Motor neuron (in vitro differentiated cells): ENCODE results near the gene PEX13. TPM values are rescaled to one million over a fixed set of nuclear protein-coding genes. Genes with fewer than 3 reads are reported as not detected.
"Not testable (repeated sequence)": the region's sequence is repeated elsewhere in the genome, so short reads cannot be mapped to it uniquely, and the experiment has no call there.

Experiments used
- ATAC-seq, 8 experiments: fragments of 200-7000 bp; cut with Tn5 transposase; replicated peaks in 6 of 8; 2 replicates each; pipeline ENCODE4 v1.8.0; 2021; ENCODE audit warnings: mild to moderate bottlenecking in 8 of 8, moderate library complexity in 8 of 8
- H3K27ac ChIP-seq, 2 donors: fragments of 250-450 bp; sonication (Bioruptor Pico); 2 replicates each; pipeline ENCODE4 v1.9.0; 2021; ENCODE audit warnings: antibody characterized with exemption in 2 of 2, mild to moderate bottlenecking in 2 of 2, moderate library complexity in 1 of 2
- H3K4me1 ChIP-seq, 2 donors: fragments of 250-450 bp; sonication (Bioruptor Pico); replicated peaks in 1 of 2; 2 replicates each; pipeline ENCODE4 v1.6.1; 2021; ENCODE audit warnings: antibody characterized with exemption in 2 of 2, mild to moderate bottlenecking in 2 of 2, moderate library complexity in 1 of 2
- H3K4me3 ChIP-seq, 5 donors: fragments of 250-450 bp; sonication (Bioruptor Pico); 2 replicates each; pipeline ENCODE4 v1.9.0; 2021; ENCODE audit warnings: antibody characterized with exemption in 5 of 5, mild to moderate bottlenecking in 5 of 5, moderate library complexity in 4 of 5
- WGBS, 10 experiments: fragments of 450-650 bp; shearing (Covaris generic); methylation state at CpG; one replicate each; pipeline ENCODE4 v1.0.0; 2022; 5-methylcytosine and 5-hydroxymethylcytosine counted together
- in situ Hi-C, 9 experiments: fragments of 400-800 bp; cut with MboI; loops; one replicate each; pipeline ENCODE4 v1.15.0; 2021; ENCODE audit warnings: low sequenced_read_pairs in 9 of 9, low pct_unique_long_range_greater_than_20kb in 2 of 9; ENCODE audit not compliant: unreplicated experiment in 9 of 9
- total RNA-seq, 8 experiments: library from RNA; unstranded; fragments of 300-600 nt; gene quantifications; 2 replicates each; pipeline versions ENCODE4 v1.2.3 to v1.2.4, GENCODE V29; 2022

The PEX13 gene
- total RNA-seq, 8 experiments from 2014 or later, result 18.8 to 33.0 (median 30.8) TPM

DNA sequence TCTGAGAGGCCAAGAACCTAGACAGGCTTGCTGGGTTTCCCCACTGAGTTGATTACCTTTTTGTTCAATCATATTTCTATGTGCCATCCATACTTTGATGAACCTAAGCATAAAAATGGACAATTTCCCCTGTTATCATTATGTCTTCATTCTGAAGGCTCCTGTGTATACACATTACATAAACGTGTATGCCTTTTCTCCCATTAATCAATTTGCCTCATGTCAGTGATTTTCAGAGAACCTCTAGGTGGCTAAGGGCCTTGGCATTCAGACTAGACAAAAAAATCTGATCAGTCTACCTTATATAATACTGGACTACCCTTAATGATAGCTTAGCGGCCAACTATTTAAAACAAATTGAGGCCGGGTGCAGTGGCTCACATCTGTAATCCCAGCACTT is 4.1 kb upstream of the PEX13 start:
- no peak for ATAC-seq
- peaks cover 0 to 4% of the 10 kb centered on the region in 2 donors for H3K4me1 ChIP-seq
- no peak overlapping the region for H3K4me3 ChIP-seq
- in situ Hi-C loops, result loop anchor here in 1 of 9 experiments (25.0 kb wide), 1 partner anchor 251 kb away; the partner anchor contains the start of gene PAPOLG
- H3K27ac ChIP-seq, result no peak overlapping the region
- 40 to 89% (median 76%) methylated on average over 1 to 3 of the region's 3 CpGs; no CpG with 5 or more reads in 2 of the 10 experiments for WGBS, 10 experiments

DNA sequence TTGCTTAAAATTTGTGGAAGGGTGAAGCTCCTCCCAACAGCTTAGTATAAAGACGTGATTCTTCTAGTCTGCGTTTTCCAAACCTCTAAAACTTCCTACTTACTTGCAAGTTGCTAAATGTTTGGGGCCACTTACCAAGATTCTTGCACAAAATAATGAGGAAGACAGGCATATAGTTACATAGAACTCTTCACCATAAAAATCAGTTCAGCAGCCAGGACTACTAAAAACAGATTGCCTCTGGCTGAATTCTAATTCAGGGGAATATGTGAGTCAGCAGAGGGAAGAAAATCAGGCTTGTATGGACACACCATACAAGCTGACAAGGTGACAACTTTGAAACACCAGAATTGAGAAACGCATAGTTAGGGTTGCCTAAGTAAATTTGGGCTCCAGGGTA is 2.8 kb upstream of the PEX13 start:
- peak in 2 of 8 experiments; percentile 1 to 3 for ATAC-seq
- WGBS, 10 experiments, result 25 to 100% (median 75%) methylated on average over 1 to 3 of the region's 3 CpGs; no CpG with 5 or more reads in 1 of the 10 experiments

DNA sequence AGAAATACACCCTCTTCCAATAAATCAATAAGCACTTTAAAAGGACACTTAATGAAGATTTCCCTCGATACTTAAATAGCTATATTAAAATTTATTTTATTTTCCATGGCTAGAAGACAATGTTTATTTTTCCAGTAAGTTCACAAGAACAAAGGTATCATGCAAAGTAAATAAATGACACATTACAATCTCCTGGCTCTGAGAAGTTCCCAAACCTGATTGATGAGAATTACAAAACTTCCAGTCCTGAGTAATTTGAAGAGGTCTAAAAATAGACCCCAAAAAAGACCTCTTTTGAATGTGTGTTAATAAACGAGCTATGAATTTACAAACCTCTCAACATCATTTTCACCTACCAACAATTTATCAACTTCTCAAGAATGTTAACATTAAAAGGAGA is 1.5 kb upstream of the PEX13 start:
- Histone ChIP-seq H3K4me1 (peaks cover 0 to 10% of the 10 kb centered on the region in 2 donors), H3K27ac (no peak overlapping the region), H3K4me3 (peak overlapping the region in 3 of 5 donors; percentile 94 to 100 (median 97))
- in situ Hi-C loops, result loop anchor here in 1 of 9 experiments (25.0 kb wide), 1 partner anchor 254 kb away; the partner anchor contains the start of gene PAPOLG
- no peak for ATAC-seq
- WGBS, 10 experiments, result 0 to 67% (median 50%) methylated on average over 1 to 2 of the region's 2 CpGs

More for the DNA sequence above, 2.8 kb upstream of the PEX13 start:
- no peak overlapping the region for H3K27ac ChIP-seq
- peaks cover 0 to 10% of the 10 kb centered on the region in 2 donors for H3K4me1 ChIP-seq
- in situ Hi-C loops, result loop anchor here in 1 of 9 experiments (25.0 kb wide), 1 partner anchor 252 kb away; the partner anchor contains the start of gene PAPOLG
- H3K4me3 ChIP-seq, result no peak overlapping the region

DNA sequence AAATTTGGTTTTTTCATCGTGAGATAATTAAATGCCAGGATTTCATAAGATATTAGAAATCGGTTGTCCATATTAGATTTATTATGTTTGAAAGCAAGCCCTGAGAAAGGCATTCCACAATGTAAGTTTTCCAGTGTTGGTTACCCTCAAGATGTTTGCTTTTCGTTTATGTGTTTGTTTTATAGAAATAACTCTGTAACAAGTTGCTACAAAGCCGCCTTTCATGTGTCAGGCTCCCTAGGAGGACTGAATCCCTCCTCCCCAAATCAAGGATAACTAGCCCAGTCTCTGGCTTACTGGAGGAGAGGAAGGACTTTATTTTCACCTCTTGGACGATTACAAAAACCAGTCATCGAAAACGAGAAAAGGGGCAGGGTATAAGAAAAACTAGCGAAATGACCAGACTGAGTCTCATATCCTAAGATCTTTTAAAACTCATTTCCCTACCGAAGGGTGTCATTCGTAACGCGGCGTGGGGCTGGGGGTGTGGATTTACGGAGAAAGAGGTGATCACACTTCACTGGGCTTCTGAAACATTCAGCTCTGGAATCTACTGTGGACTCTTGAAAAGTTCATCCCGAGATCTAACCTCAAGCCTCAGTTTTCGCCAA is 1.0 kb upstream of the PEX13 start:
- 0 to 40% (median 3%) methylated on average over 2 to 16 of the region's 16 CpGs for WGBS, 10 experiments
- peak overlapping the region in 1 of 2 donors; percentile 94 for H3K27ac ChIP-seq
- ATAC-seq, result peak in 1 of 8 experiments; percentile 6
- in situ Hi-C loops, result loop anchor here in 1 of 9 experiments (25.0 kb wide), 1 partner anchor 254 kb away; the partner anchor contains the start of gene PAPOLG
- H3K4me1 ChIP-seq, result peaks cover 0 to 10% of the 10 kb centered on the region in 2 donors
- H3K4me3 ChIP-seq, result peak overlapping the region; percentile 90 to 100 (median 94)

DNA sequence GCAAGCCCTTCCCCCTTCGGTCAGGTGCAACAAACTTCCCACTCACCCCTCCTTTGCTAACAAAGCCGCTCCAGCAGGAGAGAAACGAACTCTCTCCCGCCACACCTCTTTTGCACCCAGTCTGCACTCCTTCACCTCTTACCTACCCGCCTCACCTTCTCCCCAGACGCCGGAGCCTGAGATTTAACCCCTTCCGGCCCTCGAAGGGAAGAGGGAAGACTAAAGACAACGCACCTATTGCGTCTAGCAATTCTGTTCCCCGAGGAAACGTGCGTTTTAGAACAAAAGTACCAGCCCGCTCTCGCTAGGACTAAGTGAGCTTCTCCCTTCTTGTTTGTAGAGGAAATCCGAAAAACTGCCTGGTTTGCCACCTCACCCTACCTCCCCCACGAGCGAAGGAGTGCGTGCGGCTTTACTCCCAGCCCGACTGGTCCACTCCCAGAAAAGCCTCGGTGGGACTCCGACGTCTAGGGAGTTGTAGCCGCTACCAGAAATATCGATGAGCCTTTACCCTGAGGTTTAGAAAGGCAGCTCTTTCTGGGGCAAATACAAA is 441 bp upstream of the PEX13 start:
- ATAC-seq, result peak; percentile 65 to 88 (median 82)
- 0 to 4% (median 0%) methylated on average over 2 to 12 of the region's 27 CpGs; no CpG with 5 or more reads in 3 of the 10 experiments for WGBS, 10 experiments

DNA sequence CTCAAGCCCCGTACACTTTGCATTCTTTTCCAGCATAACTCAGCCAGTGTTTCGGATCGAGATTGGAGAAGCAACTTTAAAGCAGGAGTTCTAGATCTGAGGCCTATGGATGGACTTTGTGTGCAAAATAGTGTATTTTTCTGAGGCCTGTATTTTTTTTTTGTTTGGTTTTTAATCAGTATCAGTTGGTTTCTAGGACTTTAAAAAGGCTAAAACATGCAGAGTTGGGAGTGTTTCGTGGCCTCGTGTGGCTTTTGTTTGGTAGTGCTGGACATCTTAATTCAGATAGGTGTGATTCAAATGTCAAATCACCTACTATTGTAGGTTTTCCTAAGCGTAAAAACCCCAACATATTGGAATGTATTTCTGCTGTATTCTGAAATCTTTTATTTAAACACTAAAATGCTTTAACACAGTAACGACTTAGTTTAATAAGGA is 817 bp downstream of the PEX13 start:
- Histone ChIP-seq H3K4me1 (peaks cover 0 to 10% of the 10 kb centered on the region in 2 donors), H3K4me3 (peak overlapping the region; percentile 90 to 100 (median 94)), H3K27ac (peak overlapping the region in 1 of 2 donors; percentile 94)
- peak in 1 of 8 experiments; percentile 1 for ATAC-seq
- WGBS, 10 experiments, result 0 to 3% (median 0%) methylated on average over 1 to 7 of the region's 7 CpGs; no CpG with 5 or more reads in 1 of the 10 experiments
- in situ Hi-C loops, result loop anchor here in 1 of 9 experiments (25.0 kb wide), 1 partner anchor 256 kb away; the partner anchor contains the start of gene PAPOLG

More for the DNA sequence above, 441 bp upstream of the PEX13 start:
- peak overlapping the region; percentile 87 to 94 for H3K27ac ChIP-seq
- peaks cover 0 to 10% of the 10 kb centered on the region in 2 donors for H3K4me1 ChIP-seq
- peak overlapping the region; percentile 90 to 100 (median 94) for H3K4me3 ChIP-seq
- in situ Hi-C loops, result loop anchor here in 1 of 9 experiments (25.0 kb wide), 1 partner anchor 255 kb away; the partner anchor contains the start of gene PAPOLG

DNA sequence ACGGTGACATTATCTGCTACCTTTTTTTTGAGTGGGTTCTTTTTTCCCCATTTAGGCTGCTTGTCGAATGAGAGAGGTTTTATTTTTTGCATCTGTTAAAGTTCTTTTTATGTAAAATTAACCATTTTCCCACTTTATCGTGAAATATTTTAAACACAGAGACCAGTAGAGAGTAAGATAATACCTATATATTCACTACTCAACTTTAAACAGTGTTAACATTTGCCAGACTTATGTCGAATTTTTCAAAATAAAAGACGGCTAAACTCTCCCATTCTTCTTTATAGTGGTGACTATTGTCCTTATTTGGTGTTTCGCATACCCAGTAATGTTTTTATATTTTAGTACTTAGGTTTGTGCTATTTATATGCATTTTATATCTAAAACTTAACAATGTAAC is 1.3 kb downstream of the PEX13 start:
- Histone ChIP-seq H3K4me1 (peaks cover 0 to 10% of the 10 kb centered on the region in 2 donors), H3K4me3 (peak overlapping the region; percentile 90 to 100 (median 94)), H3K27ac (no peak overlapping the region)
- in situ Hi-C loops, result loop anchor here in 1 of 9 experiments (25.0 kb wide), 1 partner anchor 256 kb away; the partner anchor contains the start of gene PAPOLG
- 14 to 52% (median 25%) methylated on average over 2 to 6 of the region's 6 CpGs for WGBS, 10 experiments
- ATAC-seq, result no peak

DNA sequence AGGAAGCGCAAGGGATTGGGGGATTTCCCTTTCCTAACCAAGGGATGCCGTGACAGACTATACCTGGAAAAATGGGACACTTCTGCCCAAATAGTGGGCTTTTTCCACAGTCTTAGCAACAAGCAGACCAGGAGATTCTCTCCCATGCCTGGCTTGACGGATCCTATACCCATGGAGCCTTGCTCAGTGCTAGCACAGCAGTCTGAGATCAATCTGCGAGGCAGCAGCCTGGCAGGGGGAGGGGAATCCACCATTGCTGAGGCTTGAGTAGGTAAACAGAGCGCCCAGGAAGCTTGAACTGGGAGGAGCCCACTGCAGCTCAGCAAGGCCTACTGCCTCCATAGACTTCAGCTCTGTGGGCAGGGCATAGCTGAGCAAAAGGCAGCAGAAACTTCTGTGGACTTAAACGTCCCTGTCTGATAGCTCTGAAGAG is 3.7 kb downstream of the PEX13 start:
- in situ Hi-C loops, result loop anchor here in 1 of 9 experiments (25.0 kb wide), 1 partner anchor 259 kb away; the partner anchor contains the start of gene PAPOLG

DNA sequence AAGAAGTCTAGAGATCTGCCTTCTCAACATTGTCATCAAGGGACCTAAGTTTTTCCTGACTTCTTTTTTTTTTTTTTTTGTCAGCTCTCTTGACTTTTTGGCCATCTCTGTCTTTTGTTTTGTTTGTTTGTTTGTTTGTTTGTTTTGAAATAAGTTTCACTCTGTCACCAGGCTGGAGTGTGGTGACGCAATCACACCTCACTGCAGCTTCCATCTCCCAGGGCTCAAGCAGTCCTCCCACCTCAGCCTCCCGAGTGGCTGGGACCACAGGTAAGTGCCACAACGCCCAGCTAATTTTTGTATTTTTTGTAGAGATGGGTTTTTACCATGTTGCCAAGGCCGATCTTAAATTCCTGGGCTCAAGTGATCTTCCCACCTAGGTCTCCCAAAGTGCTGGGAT is 6.2 kb downstream of the PEX13 start:
- peaks cover 0 to 6% of the 10 kb centered on the region in 2 donors for H3K4me1 ChIP-seq
- in situ Hi-C loops, result loop anchor here in 1 of 9 experiments (25.0 kb wide), 1 partner anchor 261 kb away; the partner anchor contains the start of gene PAPOLG
- H3K4me3 ChIP-seq, result no peak overlapping the region
- 20 to 100% (median 93%) methylated on average over 1 to 4 of the region's 4 CpGs for WGBS, 10 experiments
- no peak for ATAC-seq
- no peak overlapping the region for H3K27ac ChIP-seq

More for the DNA sequence above, 3.7 kb downstream of the PEX13 start:
- 70 to 100% (median 91%) methylated on average over 1 to 3 of the region's 6 CpGs; no CpG with 5 or more reads in 4 of the 10 experiments for WGBS, 10 experiments
- no peak overlapping the region for H3K4me3 ChIP-seq
- no peak for ATAC-seq
- no peak overlapping the region for H3K27ac ChIP-seq
- H3K4me1 ChIP-seq, result peaks cover 0 to 7% of the 10 kb centered on the region in 2 donors

DNA sequence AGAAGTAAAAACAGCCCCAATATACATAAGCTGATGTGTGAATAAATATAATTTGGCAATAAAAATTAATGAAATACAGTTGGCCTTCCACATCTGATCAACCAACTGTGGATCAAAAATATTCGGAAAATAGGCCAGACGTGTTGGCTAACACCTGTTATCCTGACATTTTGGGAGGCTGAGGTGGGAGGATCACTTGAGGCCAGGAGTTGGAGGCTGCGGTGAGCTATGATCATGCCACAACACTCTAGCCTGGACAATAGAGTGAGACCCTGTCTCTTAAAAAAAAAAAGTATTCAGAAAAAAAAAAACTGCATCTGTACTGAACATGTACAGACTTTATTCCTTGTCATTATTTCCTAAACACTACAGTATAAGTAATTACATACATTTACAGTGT is 12.0 kb downstream of the PEX13 start:
- H3K27ac ChIP-seq, result no peak overlapping the region
- WGBS, 10 experiments, result 40 to 100% (median 89%) methylated on average over 1 to 2 of the region's 3 CpGs; no CpG with 5 or more reads in 3 of the 10 experiments
- in situ Hi-C loops, result no loop called here
- no peak overlapping the region for H3K4me3 ChIP-seq
- no peak for ATAC-seq
- H3K4me1 ChIP-seq, result no peaks in the 10 kb centered on the region

DNA sequence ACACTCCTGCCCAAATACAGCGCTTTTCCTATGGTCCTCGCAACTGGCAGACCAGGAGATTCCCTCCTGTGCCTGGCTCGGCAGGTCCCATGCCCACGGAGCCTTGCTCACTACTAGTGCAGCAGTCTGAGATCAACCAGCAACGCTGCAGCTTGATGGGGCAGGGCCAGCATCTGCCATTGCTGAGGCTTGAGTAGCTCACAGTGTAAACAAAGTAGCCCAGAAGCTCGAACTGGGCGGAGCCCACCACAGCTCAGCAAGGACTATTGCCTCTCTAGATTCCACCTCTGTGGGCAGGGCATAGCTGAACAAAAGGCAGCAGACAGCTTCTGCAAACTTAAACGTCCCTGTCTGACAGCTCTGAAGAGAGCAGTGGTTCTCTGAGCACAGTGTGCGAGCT is 17.1 kb downstream of the PEX13 start:
- WGBS, 10 experiments, result 80 to 100% (median 90%) methylated on average over 2 to 7 of the region's 9 CpGs; no CpG with 5 or more reads in 4 of the 10 experiments
- ATAC-seq, H3K27ac ChIP-seq, in situ Hi-C loops, H3K4me3 ChIP-seq, H3K4me1 ChIP-seq: not testable (repeated sequence)

DNA sequence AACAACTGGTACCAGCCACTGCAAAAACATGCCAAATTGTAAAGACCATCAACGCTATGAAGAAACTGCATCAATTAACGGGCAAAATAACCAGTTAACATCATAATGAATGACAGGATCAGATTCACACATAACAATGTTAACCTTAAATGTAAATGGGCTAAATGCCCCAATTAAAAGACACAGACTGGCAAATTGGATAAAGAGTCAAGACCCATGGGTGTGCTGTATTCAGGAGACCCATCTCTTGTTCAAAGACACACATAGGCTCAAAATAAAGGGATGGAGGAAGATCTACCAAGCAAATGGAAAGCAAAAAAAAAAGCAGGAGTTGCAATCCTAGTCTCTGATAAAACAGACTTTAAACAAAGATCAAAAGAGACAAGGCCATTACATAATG is 19.1 kb downstream of the PEX13 start:
- in situ Hi-C loops, H3K4me1 ChIP-seq, H3K27ac ChIP-seq, ATAC-seq, H3K4me3 ChIP-seq: not testable (repeated sequence)
- WGBS, 10 experiments, result 60 to 100% (median 96%) methylated on average over 1 to 2 of the region's 2 CpGs; no CpG with 5 or more reads in 4 of the 10 experiments
